ENCODE measurements around the gene TMC5.
"Not testable (repeated sequence)": the region's sequence is repeated elsewhere in the genome, so short reads cannot be mapped to it uniquely, and the experiment has no call there.

TMC5 gene

GRCh38 chr16:19386525-19386924, 31.2 kb upstream of the TMC5 start:
- Histone ChIP-seq H3K4me1 (ENCODE audit: insufficient read depth, low read length) (no peaks in the 10 kb centered on the region), H3K9me3 (ENCODE audit: insufficient read depth, low read depth, low read length) (no peaks in the 10 kb centered on the region), H3K9ac (ENCODE audit: low read depth, low read length) (no peak overlapping the region), H3K27me3 (ENCODE audit: insufficient read depth, low read length) (no peaks in the 10 kb centered on the region), H3K27ac (ENCODE audit: low read depth, low read length) (no peak overlapping the region), H3K36me3 (ENCODE audit: insufficient read depth, low read length) (no peaks in the 10 kb centered on the region), H3K4me3 (ENCODE audit: low read length) (no peak overlapping the region)
- 81% methylated on average over 1 of the region's 1 CpG for WGBS

- H3K4me1 ChIP-seq (ENCODE audit: insufficient read depth, low read length): peaks cover 11% of the 10 kb centered on the region
These were observed 28.4 kb upstream of the TMC5 start for GRCh38 chr16:19389246-19389645.

GRCh38 chr16:19391185-19391776, 26.4 kb upstream of the TMC5 start:
- 93% methylated on average over 6 of the region's 6 CpGs for WGBS
- not testable (repeated sequence) for H3K36me3 ChIP-seq (ENCODE audit: insufficient read depth, low read length); H3K9ac ChIP-seq (ENCODE audit: low read depth, low read length); H3K27ac ChIP-seq (ENCODE audit: low read depth, low read length); H3K27me3 ChIP-seq (ENCODE audit: insufficient read depth, low read length); H3K9me3 ChIP-seq (ENCODE audit: insufficient read depth, low read depth, low read length); H3K4me3 ChIP-seq (ENCODE audit: low read length)
- H3K4me1 ChIP-seq (ENCODE audit: insufficient read depth, low read length): peaks cover 11% of the 10 kb centered on the region

More at GRCh38 chr16:19389246-19389645, 28.4 kb upstream of the TMC5 start:
- Histone ChIP-seq H3K9me3 (ENCODE audit: insufficient read depth, low read depth, low read length) (no peaks in the 10 kb centered on the region), H3K9ac (ENCODE audit: low read depth, low read length) (no peak overlapping the region), H3K27ac (ENCODE audit: low read depth, low read length) (no peak overlapping the region), H3K27me3 (ENCODE audit: insufficient read depth, low read length) (no peaks in the 10 kb centered on the region), H3K4me3 (ENCODE audit: low read length) (no peak overlapping the region), H3K36me3 (ENCODE audit: insufficient read depth, low read length) (no peaks in the 10 kb centered on the region)
- WGBS: 34% methylated on average over 5 of the region's 5 CpGs

- Histone ChIP-seq H3K36me3 (ENCODE audit: insufficient read depth, low read length) (no peaks in the 10 kb centered on the region), H3K27me3 (ENCODE audit: insufficient read depth, low read length) (no peaks in the 10 kb centered on the region), H3K27ac (ENCODE audit: low read depth, low read length) (no peak overlapping the region), H3K9ac (ENCODE audit: low read depth, low read length) (no peak overlapping the region), H3K4me3 (ENCODE audit: low read length) (no peak overlapping the region), H3K4me1 (ENCODE audit: insufficient read depth, low read length) (peaks cover 11% of the 10 kb centered on the region), H3K9me3 (ENCODE audit: insufficient read depth, low read depth, low read length) (no peaks in the 10 kb centered on the region)
- WGBS: 93% methylated on average over 2 of the region's 2 CpGs
These were observed 25.3 kb upstream of the TMC5 start for GRCh38 chr16:19392352-19392751.

- H3K36me3 ChIP-seq (ENCODE audit: insufficient read depth, low read length): no peaks in the 10 kb centered on the region
- H3K27me3 ChIP-seq (ENCODE audit: insufficient read depth, low read length): no peaks in the 10 kb centered on the region
- H3K4me3 ChIP-seq (ENCODE audit: low read length): no peak overlapping the region; the same call in 1 of the 2 replicates
- no peak overlapping the region; the same call in 1 of the 2 replicates for H3K27ac ChIP-seq (ENCODE audit: low read depth, low read length)
- WGBS: 73% methylated on average over 13 of the region's 13 CpGs
- peak overlapping the region; percentile 60; the same call in 1 of the 2 replicates for H3K9ac ChIP-seq (ENCODE audit: low read depth, low read length)
- no peaks in the 10 kb centered on the region for H3K9me3 ChIP-seq (ENCODE audit: insufficient read depth, low read depth, low read length)
- H3K4me1 ChIP-seq (ENCODE audit: insufficient read depth, low read length): peaks cover 11% of the 10 kb centered on the region
These were observed 24.2 kb upstream of the TMC5 start for GRCh38 chr16:19393226-19394111.

- 77% methylated on average over 4 of the region's 4 CpGs for WGBS
- H3K27ac ChIP-seq (ENCODE audit: low read depth, low read length); H3K9ac ChIP-seq (ENCODE audit: low read depth, low read length); H3K4me3 ChIP-seq (ENCODE audit: low read length); H3K36me3 ChIP-seq (ENCODE audit: insufficient read depth, low read length); H3K9me3 ChIP-seq (ENCODE audit: insufficient read depth, low read depth, low read length); H3K27me3 ChIP-seq (ENCODE audit: insufficient read depth, low read length): not testable (repeated sequence)
- H3K4me1 ChIP-seq (ENCODE audit: insufficient read depth, low read length): peaks cover 11% of the 10 kb centered on the region
These were observed 21.9 kb upstream of the TMC5 start for GRCh38 chr16:19395646-19396267.

GRCh38 chr16:19396555-19397011, 21.1 kb upstream of the TMC5 start:
- no peak overlapping the region for H3K27ac ChIP-seq (ENCODE audit: low read depth, low read length)
- WGBS: 90% methylated on average over 9 of the region's 9 CpGs
- no peaks in the 10 kb centered on the region for H3K27me3 ChIP-seq (ENCODE audit: insufficient read depth, low read length)

GRCh38 chr16:19397373-19397772, 20.3 kb upstream of the TMC5 start:
- not testable (repeated sequence) for H3K27me3 ChIP-seq (ENCODE audit: insufficient read depth, low read length); H3K4me3 ChIP-seq (ENCODE audit: low read length); H3K27ac ChIP-seq (ENCODE audit: low read depth, low read length); H3K36me3 ChIP-seq (ENCODE audit: insufficient read depth, low read length); H3K9ac ChIP-seq (ENCODE audit: low read depth, low read length)
- 86% methylated on average over 2 of the region's 2 CpGs for WGBS
- H3K4me1 ChIP-seq (ENCODE audit: insufficient read depth, low read length): peaks cover 11% of the 10 kb centered on the region
- 0 out of 2 replicates have a peak, but pooled peaks cover 13% of the 10 kb centered on the region for H3K9me3 ChIP-seq (ENCODE audit: insufficient read depth, low read depth, low read length)

More at GRCh38 chr16:19396555-19397011, 21.1 kb upstream of the TMC5 start:
- H3K36me3 ChIP-seq (ENCODE audit: insufficient read depth, low read length): no peaks in the 10 kb centered on the region
- no peak overlapping the region for H3K9ac ChIP-seq (ENCODE audit: low read depth, low read length)
- H3K4me3 ChIP-seq (ENCODE audit: low read length): no peak overlapping the region
- 0 out of 2 replicates have a peak, but pooled peaks cover 6% of the 10 kb centered on the region for H3K9me3 ChIP-seq (ENCODE audit: insufficient read depth, low read depth, low read length)
- peaks cover 11% of the 10 kb centered on the region for H3K4me1 ChIP-seq (ENCODE audit: insufficient read depth, low read length)

- no peaks in the 10 kb centered on the region; the same call in 1 of the 2 replicates for H3K4me1 ChIP-seq (ENCODE audit: insufficient read depth, low read length)
- H3K9ac ChIP-seq (ENCODE audit: low read depth, low read length): no peak overlapping the region
- H3K4me3 ChIP-seq (ENCODE audit: low read length): no peak overlapping the region
- 82% methylated on average over 7 of the region's 7 CpGs for WGBS
- 0 out of 2 replicates have a peak, but pooled peaks cover 16% of the 10 kb centered on the region for H3K9me3 ChIP-seq (ENCODE audit: insufficient read depth, low read depth, low read length)
- H3K27me3 ChIP-seq (ENCODE audit: insufficient read depth, low read length): no peaks in the 10 kb centered on the region; the same call in 1 of the 2 replicates
- no peaks in the 10 kb centered on the region for H3K36me3 ChIP-seq (ENCODE audit: insufficient read depth, low read length)
- H3K27ac ChIP-seq (ENCODE audit: low read depth, low read length): no peak overlapping the region
These were observed 17.0 kb upstream of the TMC5 start for GRCh38 chr16:19400711-19401110.

GRCh38 chr16:19406891-19407491, 10.7 kb upstream of the TMC5 start:
- H3K36me3 ChIP-seq (ENCODE audit: insufficient read depth, low read length): no peaks in the 10 kb centered on the region
- 50% methylated on average over 5 of the region's 5 CpGs for WGBS
- no peak overlapping the region for H3K4me3 ChIP-seq (ENCODE audit: low read length)
- peaks cover 33% of the 10 kb centered on the region for H3K9me3 ChIP-seq (ENCODE audit: insufficient read depth, low read depth, low read length)
- peaks cover 19% of the 10 kb centered on the region for H3K27me3 ChIP-seq (ENCODE audit: insufficient read depth, low read length)
- peak overlapping the region; percentile 30; the same call in 1 of the 2 replicates for H3K27ac ChIP-seq (ENCODE audit: low read depth, low read length)
- peaks cover 10% of the 10 kb centered on the region for H3K4me1 ChIP-seq (ENCODE audit: insufficient read depth, low read length)
- H3K9ac ChIP-seq (ENCODE audit: low read depth, low read length): no peak overlapping the region

Measured in HUES64 (cell line).